HG03575 (cell line): ENCODE data around the gene EI24.

ENCODE experiments used
- ATAC-seq: cut with Tn5 transposase; IDR thresholded peaks from one replicate; pipeline ENCODE4 v1.9.1; 2021; ENCODE audit not compliant: unreplicated experiment, insufficient number of reproducible peaks, low FRiP score; ENCODE audit errors: extremely low read depth

The EI24 gene

DNA sequence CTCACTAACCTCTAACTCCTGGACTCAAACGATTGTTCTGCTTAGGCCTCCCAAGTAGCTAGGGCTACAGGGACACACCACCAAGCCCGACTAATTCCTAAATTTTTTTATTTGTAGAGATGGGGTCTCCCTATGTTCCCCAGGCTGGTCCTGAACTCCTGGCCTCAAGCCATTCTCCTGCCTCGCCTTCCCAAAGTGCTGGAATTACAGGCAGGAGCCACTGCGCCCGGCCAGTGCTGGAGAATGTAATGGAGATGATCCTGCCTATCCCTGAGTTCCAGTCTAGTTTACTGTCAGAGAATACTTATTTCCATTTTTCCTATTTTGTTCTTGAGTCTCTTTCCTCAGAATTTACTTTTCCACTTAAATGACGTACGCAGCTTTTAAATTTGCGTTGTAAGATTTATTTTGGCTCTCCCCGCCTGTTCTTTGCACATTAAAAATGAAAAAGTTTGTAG lies 55.5 kb downstream of the EI24 start, which contains the start of gene CHEK1:
CHEK1 (plus strand) TSS at position 408 of the 458 bp plus-strand sequence. CDS start 1,606 bp downstream, outside the sequence.
- no peak for ATAC-seq

DNA sequence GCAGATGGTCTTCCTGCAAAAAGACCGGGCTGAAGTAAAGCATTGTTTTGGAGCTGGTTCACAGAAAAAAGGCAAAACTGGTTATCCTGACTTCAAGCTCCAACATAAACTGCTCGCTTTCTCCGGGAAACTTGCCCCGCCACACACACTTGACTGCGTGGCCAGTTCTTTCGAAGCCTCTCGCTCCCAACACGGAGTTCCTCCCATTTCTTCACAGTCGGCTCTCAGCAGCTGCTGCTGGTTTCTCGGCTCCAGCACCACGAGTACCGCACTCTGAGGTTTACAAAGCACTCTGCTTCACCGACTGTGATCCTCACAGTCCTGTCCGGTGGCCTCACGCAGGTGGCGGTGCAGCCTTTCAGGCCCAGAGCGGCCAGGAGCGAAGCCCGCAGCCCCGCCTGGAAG lies 56.0 kb downstream of the EI24 start:
- ATAC-seq: no peak

DNA sequence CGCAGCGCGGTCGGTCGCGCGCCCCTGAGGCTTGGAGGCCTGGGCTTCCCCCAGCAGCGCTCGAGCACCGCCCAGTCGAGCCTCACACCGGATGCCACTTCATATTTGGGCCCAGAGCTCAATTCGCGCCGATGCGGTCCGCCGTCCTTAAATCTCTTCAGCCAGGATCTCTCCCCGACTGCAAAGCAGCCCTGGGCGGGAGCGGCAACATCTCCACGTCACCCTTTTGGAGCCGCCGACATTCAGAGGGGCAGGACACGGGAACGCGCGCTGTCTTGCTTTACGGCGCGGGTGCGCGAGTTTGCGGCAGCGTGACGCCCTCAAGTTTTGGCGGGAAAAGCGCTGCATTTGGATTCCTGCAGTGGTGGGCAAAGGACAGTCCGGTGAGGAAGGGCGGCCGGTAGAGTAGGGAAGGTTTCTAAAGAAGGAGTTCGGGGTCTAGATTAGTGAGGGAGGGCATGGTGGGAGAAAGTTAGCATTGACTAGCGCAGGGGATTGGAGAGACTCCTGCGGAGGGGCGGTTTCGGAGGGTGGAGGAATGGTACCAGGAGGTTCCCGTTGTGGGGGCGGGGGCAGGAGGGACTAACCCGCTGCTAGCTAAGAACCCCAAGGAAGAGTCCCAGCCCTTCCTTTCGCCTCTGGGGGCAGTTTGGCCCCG lies 56.5 kb downstream of the EI24 start:
- ATAC-seq: peak; percentile 51

DNA sequence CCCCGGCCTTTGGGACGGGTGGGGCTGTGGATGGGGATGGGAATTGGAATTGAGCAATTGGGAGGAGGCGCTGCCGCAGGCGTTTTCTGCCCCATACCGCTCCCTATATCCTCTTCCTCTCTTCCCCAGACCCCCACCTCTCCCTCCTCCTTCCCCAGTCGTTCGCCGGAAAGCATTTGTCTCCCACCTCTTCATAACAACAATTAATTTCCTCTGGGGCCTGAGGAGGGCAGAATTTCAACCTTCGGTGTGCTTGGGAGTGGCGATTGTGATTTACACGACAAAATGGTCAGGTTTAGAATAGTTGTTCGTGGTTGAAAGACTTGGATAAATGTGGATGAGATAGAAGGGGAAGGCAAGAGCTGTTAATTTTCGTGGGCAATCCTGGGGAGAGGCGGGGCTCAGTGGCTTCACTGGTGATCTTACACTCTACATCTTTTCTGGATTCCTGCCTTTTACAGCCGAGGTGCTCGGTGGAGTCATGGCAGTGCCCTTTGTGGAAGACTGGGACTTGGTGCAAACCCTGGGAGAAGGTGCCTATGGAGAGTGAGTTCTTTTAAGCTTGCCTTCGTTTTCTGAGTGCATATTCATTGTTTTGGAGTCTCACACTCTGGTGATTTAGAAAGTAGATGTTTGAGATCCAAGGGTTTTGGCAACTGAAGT lies 57.1 kb downstream of the EI24 start:
- ATAC-seq: no peak

DNA sequence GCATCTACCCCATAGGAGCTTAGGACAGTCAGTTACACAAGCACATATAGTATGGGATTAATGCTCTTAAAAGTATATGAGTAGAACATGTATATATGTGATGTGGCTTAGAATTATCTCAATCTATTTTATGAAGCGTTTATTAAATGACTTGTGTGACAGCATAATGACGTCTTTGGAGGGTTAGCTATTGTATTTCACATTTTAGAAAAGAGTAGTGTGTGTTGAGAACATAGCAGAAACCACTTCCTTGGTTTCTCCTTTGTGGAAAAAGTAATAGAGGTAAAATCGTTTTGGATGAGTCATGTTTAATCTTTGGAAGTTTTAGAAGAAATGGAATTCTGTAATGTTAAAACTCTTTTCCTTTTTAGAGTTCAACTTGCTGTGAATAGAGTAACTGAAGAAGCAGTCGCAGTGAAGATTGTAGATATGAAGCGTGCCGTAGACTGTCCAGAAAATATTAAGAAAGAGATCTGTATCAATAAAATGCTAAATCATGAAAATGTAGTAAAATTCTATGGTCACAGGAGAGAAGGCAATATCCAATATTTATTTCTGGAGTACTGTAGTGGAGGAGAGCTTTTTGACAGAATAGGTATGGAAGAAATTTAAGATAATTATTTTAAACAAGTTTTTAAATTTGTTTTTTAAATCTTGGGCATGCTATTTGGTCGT lies 58.1 kb downstream of the EI24 start:
- no peak for ATAC-seq
